ENCODE measurements around the gene PPM1H.
"Not testable (repeated sequence)": the region's sequence is repeated elsewhere in the genome, so short reads cannot be mapped to it uniquely, and the experiment has no call there.

The PPM1H gene

GRCh38 chr12:62681306-62681705 lies 253.6 kb downstream of the PPM1H start:
- DNase-seq (ENCODE audit: low read depth): no peak

DNA sequence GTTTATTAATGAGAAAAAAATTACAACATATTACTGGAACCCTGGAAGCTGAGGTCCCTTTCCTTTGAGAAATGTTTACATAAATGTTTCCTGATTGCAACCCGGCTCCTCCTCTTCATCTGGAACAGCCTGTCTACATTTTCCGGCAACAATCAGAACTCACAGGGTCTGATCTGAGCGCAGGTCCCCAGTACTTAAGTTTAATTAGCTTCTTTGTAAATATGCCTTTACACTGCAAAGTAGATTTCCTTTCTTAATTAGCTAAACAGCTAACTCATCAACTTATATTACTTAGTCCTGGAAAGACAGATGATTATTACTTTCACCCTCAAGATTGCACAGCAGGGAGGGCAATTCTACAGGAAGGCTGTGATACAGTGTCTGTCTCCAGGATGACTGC lies 255.3 kb downstream of the PPM1H start:
- no peak for DNase-seq (ENCODE audit: low read depth)

- no peak for DNase-seq (ENCODE audit: low read depth)
Measured at GRCh38 chr12:62677355-62677754, 257.6 kb downstream of the PPM1H start.

- DNase-seq (ENCODE audit: low read depth): no peak
Measured at GRCh38 chr12:62676521-62677307, 258.2 kb downstream of the PPM1H start.

DNA sequence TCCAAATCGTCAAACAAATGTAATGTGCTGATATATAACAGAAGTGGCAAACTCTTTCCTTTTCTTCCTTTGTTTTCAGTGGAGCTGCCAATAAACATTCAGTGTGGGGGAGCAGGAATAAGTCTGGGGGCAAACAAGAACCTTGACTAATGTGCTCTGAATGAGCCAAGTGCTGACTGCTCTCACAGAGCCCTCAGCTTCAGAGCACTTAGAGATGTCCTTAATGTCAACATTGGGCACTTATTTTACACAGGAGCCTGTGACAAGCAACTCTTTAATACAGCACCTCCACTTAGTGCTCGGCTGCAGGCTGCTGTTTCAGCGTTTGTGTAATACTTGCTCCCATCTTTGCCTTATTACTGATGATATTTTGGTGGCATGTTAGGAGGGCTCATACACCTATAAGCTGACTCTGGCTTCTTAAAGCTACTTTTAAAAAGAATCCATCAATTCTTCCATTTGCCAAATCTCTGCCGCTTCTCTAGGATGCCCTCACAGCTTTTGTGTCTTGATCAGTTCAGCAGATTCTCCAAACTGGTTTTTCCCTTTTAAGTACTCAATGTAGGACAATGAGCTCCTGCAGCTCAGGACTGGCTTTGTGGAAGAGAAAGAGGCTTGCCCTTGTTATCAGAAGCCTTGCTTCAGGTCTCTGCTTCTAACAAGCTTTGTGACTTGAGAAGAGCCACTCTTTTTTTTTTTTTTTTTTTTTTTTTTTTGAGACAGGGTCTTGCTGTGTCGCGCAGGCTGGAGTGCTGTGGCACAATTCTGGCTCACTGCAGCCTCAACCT lies 261.7 kb downstream of the PPM1H start:
- DNase-seq (ENCODE audit: low read depth): no peak

GRCh38 chr12:62670986-62671720 lies 263.8 kb downstream of the PPM1H start:
- DNase-seq (ENCODE audit: low read depth): no peak

DNA sequence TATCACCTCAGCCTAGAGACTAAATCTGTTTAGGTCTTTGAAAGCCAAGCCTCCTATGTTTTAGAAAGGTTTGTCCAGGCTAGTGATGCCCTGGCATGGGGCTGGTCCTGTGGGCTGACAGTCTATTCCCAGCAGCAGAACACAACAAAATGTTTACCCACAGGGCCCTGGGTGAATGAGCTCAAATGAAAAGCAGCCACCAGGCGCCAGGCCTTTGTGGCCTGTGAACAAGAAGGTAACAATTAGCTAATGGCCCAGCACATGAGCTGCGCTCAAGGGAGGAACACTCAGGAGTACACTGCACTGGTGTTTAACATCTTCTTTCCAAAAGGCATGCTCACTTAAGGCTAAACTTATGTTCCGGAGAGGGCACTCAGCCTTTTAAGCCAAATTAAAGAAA lies 266.2 kb downstream of the PPM1H start:
- DNase-seq (ENCODE audit: low read depth): no peak

DNA sequence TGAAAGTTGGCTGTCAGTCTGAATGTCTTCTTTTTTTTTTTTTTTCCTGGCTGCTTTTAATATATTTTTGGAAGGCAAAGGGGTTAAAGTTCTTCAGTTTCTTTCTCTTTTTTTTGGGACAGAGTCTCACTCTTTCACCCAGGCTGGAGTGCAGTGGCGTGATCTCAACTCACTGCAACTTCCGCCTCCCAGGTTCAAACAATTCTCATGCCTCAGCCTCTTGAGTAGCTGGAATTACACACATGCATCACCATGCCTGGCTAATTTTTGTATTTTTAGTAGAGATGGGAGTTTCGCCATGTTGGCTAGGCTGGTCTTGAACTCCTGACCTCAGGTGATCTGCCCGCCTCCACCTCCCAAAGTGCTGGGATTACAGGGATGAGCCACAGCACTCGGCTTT lies 270.0 kb downstream of the PPM1H start:
- DNase-seq (ENCODE audit: low read depth): not testable (repeated sequence)

- DNase-seq (ENCODE audit: low read depth): peak; percentile 34
Measured at GRCh38 chr12:62660756-62661155, 274.2 kb downstream of the PPM1H start.

GRCh38 chr12:62659453-62660295 lies 275.3 kb downstream of the PPM1H start:
- DNase-seq (ENCODE audit: low read depth): no peak

- no peak for DNase-seq (ENCODE audit: low read depth)
Measured at GRCh38 chr12:62658910-62659309, 276.0 kb downstream of the PPM1H start.

- DNase-seq (ENCODE audit: low read depth): no peak
Measured at GRCh38 chr12:62657363-62657632, 277.7 kb downstream of the PPM1H start.

GRCh38 chr12:62656591-62657362 lies 278.2 kb downstream of the PPM1H start:
- no peak for DNase-seq (ENCODE audit: low read depth)

DNA sequence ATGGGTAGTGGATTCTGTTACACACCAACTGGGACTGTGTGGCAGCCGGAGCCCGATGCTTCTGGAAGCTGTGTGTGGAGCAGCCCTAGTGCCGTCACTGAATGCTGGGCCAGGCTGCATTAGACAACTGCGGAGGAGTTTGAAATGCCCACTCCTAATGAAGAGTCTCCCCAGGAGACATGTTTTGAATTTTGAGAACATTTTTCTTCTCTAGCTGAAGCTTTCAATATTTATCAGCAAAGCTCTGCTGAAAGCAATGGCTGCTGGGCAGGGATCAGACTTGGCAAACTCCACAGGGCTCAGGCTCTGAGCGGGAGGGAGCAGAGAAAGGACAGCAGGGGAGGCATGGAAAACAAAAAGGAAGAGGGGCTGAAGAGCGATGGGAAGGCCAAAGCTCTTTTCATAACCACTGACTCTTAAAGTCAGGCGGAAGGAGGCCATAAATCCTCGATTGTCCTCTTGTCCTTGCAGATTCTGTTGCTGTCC lies 279.2 kb downstream of the PPM1H start:
- no peak for DNase-seq (ENCODE audit: low read depth)

DNA sequence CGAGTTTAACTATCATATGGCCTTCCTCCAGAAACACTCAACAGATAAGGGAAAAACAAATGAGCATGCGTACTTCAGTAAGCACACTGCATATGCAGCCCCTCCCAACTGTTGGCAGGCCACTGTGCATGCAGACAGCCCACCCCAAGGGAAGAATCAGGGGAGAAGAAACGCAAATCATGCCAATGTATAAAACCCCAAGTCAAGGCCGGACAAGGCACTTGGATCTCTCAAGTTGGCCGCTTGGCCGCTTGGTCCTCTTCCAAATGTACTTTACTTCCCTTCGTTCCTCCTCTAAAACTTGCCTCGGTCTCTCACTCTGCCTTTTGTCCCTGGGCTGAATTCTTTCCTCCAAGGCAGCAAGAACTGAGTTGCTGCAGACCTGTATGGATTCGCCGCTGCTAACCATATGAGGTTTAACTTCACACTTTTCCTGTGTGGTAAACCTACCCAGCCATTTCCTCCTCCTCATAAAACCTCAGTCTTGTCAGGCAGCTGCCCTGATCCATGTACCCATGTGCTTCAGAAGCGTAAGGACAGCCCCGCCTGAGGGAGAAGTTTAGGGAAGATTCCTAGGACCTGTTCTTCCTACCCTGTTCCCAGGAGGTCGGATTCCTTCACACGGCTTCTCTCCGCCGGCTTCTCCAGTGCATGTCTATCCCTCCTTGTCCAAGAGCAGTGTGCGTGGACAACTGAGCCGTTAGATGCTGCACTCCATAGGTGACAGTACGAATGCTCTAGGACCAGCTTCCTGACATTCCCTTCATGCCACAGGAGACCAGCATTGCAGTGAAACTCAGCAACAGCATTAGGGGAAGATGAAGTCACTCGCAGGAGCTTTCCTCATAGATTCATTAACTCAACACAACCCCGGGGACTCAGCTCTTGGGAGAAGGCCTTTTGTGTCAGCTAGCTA lies 280.4 kb downstream of the PPM1H start:
- DNase-seq (ENCODE audit: low read depth): no peak

- no peak for DNase-seq (ENCODE audit: low read depth)
Measured at GRCh38 chr12:62653740-62654139, 281.2 kb downstream of the PPM1H start.

DNA sequence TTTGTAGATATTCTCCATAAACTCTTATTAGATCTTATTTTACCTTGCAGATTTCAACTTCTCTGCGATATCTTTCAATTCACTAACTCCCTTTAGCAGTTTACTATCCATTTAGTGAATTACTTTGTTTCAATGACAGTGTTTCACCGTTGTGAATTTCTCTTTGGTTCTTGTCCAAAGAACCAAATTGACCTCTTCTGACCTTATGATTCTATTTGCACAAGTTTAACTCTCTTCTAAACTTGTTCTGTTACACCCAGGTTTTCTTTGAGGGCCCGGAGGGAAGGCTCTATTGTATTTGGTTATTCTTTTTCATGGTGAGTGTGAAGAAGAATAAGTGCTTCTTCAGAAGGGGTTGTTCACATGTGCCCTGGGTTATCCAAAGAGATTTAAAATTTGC lies 281.6 kb downstream of the PPM1H start:
- DNase-seq (ENCODE audit: low read depth): no peak

DNA sequence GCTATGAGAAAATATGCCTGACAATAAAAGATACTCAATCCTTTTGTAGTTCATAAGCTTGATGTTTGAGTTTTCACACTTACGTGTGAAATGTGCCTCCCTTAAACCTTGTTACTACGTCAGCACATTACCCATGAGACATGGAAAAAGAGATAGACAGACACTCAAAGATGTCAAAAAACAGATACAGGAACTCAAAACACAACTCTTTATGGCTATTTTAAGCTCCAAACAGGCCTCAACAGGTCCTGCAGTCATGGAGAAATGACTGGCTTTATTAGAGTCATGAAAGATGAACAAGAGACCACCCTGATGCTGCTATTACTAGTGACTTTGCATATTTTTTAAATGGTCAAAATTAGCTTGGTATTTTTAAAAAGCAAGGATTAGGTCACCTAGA lies 283.8 kb downstream of the PPM1H start:
- no peak for DNase-seq (ENCODE audit: low read depth)

DNA sequence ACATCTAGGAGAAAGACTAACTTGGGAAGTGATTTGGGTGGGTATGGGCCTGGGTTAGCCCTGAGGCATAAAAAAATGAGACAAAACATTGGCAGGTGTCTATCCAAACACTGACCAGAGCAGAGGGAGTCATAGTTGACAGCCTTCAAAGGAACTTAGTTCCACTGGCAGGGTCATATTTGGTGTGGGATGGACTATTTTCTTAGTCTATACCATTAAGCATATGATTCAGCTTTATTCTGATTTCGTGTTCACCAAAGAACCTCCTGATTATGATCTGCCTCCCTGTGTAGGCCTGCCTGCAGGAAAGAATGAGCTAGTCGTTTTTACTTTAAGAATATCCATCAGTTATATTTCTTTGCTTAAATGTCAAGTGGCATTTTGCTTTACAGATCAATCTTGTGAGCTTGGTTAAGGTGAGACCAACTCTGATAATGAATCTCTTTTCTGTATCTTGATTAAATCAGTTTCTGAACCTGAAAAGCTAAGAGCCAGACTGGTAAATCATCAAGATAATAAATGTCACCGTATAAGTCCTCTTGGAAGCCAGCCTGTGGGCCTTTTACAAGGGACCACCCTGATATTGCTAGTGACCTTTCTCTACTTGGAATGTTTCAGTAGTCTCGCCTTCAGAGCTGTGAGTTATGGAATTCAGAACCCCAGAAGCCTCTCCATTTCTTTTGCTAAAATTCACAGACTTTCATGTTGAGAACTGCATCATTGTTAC lies 285.4 kb downstream of the PPM1H start:
- no peak for DNase-seq (ENCODE audit: low read depth)
